ENCODE data around the gene NSUN3.
"Not testable (repeated sequence)": the region's sequence is repeated elsewhere in the genome, so short reads cannot be mapped to it uniquely, and the experiment has no call there.

The NSUN3 gene

DNA sequence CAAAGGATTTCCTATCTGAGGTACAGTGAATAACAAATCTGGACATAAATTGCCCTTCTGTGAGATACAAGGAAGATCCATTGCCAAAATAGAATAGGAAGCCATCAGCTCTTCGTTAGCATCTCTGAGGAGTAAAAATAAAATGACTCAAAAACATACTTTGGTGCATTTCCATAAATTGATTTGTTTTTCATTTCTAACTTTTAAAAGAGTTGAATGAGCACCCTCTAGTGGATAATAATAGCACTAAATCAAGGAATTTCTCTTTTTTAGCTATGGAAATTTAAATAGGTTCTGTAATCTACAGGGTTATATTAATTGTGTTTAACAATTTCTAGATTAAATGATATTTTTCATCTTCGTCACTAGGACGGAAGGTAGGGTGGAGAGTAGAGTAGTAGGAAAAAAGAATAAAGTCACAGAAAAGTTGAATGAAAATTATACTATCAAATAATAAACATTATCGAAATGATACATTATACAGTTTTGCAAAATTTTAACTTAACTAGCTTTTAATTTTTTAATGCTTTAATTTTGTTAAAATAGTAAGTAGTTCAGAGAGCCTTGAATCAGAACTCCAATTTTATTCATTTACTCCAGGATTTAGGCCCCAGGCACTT lies 6.4 kb downstream of the NSUN3 start:
- peak; percentile 15 for DNase-seq (ENCODE audit: low read depth, low spot score)

DNA sequence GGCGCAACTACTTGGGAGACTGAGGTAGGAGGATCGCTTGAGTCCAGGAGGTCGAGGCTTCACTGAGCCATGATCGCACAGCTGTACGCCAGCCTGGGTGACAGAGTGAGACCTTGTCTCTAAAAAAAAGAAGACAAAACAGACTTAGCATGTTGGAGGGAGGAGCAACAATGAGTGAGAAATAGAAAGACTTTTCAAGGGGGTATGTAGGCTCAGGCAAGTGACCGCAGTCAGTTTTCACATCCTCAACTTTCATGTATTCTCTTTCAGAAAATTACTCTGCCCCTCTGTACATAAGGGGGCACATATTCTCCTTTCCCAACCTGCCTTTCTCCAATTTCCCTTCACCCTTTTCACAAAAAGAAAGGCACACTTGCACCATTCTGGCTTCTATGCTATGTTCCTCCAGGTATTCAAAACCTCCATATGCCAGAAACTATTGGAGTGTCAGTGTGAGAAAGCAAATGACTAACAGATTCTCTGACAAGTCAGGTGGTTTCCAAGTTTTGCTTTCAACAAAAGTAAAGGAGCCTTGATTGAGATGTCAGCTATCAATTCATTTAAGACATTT lies 7.6 kb downstream of the NSUN3 start:
- DNase-seq (ENCODE audit: low read depth, low spot score): no peak

DNA sequence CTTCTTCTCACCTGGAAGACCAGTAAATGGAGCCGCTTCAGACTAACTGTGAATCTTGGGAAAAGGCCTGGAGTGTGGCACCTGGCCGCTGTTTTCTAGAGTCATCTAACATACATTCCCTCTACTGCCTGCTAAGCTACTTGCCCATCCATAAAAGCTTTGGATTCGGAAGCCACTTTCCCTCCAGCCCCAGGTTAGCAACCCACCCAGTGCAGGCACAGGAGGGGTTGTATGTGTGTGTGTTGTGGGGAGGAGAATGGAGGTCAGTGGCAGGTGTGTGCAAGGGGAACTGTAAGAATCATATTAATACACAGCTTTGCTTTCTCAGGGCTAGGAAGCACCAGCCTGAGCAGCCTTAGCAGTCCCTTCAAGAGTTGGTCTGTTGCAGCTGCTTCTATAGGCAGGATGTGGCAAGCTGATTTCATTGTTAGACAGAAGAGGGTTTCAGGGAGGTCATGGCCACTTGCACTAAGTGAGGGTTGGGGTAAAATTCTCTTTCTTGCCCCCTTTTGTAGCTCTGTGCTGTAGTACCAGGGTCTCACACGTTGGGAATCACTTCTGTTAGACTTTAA lies 8.9 kb downstream of the NSUN3 start:
- no peak for DNase-seq (ENCODE audit: low read depth, low spot score)

DNA sequence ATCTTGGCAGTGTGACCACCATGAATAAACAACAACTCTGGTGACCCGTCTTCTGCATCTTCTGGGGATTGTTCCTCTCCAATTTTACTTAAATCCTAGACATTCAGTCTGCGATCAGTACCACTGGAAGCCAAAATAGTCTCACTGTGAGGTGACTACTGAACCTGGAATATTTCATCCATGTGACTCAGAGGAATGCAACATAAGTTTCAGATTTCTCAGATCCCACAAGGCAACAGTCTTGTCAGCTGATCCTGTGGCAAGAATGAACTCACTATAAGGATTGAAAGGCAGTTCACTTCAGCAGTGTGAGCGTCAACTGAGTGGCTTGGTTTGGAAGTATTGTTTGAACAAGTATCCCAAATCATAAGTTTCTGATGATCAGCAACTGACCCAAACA lies 13.2 kb downstream of the NSUN3 start:
- DNase-seq (ENCODE audit: low read depth, low spot score): peak; percentile 64

DNA sequence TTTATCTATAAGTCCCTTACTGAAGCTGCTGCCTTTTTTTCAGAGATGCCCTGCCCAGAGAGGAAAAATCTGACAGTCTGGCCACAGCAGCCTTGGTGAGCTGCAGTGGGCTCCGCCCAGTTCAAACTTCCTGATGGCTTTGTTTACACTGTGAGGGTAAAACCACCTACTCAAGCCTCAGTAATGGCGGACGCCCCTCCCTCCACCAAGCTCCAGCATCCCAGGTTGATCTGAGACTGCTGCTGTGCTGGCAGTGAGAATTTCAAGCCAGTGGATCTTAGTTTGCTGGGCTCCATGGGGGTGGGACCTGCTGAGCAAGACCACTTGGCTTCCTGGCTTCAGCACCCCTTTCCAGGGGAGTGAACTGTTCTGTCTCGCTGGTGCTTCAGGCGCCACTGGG lies 17.7 kb downstream of the NSUN3 start:
- not testable (repeated sequence) for DNase-seq (ENCODE audit: low read depth, low spot score)

DNA sequence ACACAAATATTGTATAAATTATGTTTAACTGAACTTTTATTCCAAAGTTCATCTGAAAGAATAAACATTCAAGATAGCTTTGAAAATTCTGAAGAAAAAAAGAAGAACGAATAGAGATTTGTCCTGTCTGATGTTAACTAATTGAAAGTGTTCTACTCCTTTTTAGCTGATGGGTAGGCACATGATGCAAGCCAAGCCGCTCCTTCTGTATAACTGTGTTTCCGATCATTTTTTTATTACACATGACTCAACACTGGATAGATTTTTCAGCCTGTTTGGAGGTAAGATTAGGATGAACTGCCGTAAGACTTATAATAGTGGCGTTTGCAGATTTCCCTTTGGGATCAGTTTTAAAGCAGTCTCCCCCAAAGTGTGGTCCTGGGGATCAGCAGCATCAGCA lies 19.0 kb downstream of the NSUN3 start:
- no peak for DNase-seq (ENCODE audit: low read depth, low spot score)

DNA sequence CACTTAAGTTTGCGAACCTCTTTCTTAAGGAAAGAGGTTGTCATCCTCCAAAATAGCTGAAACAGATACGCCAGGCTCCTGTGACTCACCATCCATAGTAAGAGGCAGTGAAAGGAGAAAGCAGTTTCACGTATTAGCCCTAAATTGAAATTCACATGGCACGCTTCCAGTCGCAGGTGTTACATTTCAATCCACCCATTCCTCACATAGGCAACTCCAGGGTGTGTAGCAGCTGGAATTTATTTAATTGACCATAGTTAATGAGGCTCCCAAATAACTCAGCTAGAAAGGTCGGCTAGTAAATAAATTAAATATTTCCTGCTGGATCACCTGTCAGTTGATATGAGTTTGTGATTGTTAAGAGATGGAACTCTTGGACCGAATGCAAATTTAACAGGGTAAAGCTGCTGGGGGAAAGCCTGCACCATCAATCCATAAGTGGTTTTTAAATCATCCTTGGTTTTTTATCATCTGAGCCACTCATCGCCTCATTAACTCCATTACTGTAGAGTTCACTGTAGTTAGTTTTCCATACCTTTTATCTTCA lies 19.6 kb downstream of the NSUN3 start:
- DNase-seq (ENCODE audit: low read depth, low spot score): peak; percentile 28

DNA sequence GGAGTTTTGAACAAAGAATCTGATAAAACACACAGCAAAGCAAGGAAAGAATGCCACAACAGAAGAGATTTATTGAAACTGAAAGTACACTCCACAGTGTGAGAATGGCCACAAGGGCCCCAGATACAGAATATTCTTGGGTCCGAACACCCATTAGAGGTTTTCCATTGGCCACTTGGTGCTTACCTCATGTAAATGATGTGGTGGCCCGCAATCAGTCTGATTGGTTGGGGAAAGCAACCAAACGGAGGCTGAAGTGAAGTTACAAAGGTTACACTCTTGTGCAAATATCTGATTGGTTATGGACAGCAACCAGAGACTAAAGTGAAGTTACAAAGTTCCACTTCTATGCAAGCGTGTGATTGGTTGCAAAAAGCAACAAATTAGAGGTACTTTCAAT lies 20.4 kb downstream of the NSUN3 start:
- DNase-seq (ENCODE audit: low read depth, low spot score): no peak

DNA sequence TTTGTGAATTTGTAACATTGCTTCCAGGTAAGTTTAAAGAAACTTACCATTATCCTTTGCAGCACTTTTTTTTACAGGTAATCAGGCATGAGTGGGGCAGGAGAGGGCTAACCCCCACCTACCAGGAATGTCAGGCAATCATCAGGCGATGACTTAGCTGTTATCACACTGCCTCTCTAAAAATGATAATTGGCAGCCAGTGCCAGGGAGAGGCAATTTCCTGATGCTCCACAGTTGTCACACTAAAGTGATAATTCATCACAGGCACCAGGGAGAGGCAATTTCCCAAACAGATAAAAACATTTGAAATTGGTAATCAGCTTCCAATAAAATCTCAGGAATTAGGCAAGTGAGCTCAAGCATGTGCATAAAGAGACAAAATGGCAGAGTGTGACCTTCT lies 26.3 kb downstream of the NSUN3 start:
- no peak for DNase-seq (ENCODE audit: low read depth, low spot score)

DNA sequence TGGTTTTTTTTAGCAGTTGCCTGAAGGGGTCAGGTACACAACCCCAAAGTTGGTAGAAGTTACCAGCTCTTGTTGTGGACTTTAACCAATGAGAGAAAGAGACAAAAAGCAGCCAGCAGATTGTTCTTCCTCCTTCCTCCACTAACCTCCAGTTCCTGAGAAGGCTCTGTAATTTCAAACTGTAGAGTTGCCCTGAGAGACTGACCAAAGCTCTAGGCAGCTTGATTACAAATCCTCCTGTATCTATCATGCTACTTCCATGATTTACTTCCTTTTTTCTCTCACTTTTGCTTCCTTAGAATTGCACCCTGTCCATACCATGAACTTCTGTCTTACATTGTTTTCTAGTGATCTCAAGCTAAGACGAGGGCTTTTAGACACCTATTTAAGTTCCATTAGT lies 29.2 kb downstream of the NSUN3 start:
- no peak for DNase-seq (ENCODE audit: low read depth, low spot score)

DNA sequence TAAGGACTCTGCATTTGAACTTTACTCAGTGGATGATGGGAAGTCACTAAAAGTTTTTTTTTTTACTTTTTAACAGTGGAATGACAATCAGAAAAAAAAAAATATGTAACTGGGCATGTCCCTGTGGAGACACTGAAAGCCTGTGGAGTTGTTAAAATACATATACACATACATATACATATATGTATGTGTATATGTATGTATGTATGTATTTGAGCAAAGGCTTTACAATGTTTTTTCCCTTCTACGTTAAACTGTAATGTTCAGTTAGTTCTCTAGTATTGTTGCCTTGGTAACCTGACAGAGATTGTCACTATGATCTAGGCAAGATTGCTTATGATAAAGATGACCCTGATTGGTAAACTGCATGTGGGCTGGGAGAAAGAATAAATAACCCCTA lies 30.3 kb downstream of the NSUN3 start:
- no peak for DNase-seq (ENCODE audit: low read depth, low spot score)

DNA sequence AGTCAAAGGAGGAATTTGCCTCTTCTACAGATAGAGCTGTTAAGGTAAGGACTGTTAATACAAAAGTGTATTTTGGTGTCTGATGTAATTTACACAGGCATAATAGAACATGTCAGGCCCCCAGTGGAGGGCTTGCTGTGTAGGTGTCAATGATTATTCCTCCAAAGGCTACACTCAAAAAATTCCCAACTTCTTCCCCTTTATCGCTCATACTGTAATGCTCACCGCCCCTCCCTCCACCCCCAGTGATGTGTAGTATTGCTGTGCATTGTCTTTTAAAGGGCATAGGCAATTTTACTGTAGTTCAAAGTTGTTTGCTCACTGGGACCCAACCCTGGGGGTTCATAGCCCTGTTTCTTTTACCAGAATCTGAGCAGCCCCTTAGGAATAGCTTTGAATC lies 32.2 kb downstream of the NSUN3 start:
- no peak for DNase-seq (ENCODE audit: low read depth, low spot score)

DNA sequence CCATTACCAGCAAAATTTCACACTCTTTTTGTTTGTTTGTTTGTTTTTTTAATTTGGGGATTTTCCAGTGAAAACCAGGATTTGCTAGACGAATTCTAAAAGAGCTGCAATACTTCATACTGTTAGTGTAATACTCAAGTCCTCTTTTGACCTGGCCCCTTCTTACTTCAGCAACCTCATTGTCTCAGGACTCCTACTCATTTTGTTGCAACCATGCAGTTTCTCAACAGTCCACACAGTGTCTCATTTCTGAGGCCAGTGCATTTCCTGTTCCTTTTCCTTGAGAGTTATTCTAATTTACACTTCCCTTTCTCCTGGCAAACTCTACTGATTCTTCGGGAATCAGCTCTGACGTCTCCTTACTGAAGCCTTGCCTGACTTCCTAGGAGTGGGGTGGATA lies 35.6 kb downstream of the NSUN3 start:
- DNase-seq (ENCODE audit: low read depth, low spot score): no peak

DNA sequence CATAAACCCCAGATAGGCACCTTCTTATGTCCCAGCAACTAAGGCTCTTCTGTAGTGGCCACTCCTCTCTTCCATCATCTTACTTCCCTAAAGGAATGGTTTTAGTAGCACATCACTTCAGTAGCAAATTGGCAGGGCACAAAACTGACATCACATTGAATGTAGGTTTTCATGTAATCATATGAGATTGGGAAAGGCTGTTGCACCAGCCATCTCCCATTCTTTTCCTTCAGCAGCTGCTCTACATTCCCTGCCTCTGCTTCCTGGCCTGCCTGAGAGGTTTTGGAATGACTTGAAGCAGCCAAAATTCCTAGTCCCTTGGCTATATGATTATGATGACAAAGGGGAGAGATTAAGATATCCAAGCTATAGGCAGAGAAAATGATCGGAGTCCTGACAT lies 36.5 kb downstream of the NSUN3 start:
- no peak for DNase-seq (ENCODE audit: low read depth, low spot score)

DNA sequence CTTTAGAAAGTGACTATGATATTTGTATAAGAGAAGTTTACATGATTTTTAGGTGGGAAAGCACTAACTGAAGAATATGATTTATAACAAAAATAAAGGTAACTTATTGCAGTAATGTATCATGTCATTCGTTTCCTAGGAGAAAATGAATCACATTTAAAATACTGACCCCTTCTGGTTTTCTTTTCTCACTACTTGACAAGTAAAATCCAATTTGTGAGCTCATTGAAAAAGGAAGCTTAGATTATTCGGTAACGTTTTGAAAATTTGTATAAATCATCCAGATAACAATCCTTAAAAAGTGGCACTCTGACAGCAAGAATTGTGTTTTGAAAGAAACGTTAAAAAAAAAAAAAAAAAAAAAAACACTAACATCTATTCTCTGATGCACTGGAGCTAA lies 39.0 kb downstream of the NSUN3 start:
- DNase-seq (ENCODE audit: low read depth, low spot score): no peak

DNA sequence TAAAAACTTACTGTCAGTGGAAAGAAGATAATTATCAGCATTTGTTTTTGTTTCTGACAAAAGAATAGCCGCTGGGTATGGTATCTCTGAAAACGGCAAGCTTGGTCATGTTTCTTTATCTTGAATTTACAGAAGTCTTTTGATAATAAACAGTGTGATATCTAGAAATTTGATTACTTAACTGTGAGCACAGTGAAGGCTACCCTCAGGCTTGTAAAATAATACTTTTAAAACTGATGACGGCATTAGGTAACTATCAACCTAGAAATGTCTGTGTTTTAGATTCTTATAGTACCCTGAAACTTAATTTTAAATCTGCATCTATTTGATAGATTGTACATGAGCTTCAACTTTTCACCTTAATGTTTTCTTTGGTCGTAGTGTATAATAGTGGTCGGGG lies 43.4 kb downstream of the NSUN3 start:
- no peak for DNase-seq (ENCODE audit: low read depth, low spot score)

DNA sequence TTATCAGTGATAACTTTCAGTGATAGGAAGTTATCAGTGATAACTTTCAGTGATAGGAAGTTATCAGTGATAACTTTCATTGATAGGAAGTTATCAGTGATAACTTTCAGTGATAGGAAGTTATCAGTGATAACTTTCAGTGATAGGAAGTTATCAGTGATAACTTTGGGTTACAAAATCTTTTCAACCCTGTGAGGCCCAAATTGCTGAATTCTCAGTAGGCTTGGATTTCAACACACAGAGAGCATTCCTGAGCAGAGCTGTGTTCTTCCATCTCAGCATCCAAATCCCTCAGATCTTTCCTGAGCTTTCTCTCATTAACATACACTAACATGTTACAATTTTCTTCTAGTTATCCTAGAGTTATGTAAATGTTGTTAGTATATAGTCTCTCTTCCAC lies 47.4 kb downstream of the NSUN3 start:
- DNase-seq (ENCODE audit: low read depth, low spot score): not testable (repeated sequence)

DNA sequence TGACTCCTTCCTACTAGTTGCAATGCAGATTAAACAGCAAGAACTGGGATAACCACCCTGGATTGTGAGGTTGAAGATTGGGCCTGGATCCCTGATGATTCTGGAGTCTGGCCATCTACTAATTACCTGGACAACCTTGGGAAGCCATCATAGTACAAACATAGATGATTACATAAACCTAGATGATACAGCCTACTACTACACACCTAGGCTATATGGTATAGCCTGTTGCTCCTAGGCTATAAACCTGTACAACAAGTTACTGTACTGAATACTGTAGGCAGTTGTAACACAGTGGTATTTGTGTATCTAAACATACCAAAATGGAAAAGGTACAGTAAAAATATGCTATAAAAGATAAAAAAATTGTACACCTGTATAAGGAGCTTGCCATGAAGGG lies 48.0 kb downstream of the NSUN3 start:
- DNase-seq (ENCODE audit: low read depth, low spot score): no peak

DNA sequence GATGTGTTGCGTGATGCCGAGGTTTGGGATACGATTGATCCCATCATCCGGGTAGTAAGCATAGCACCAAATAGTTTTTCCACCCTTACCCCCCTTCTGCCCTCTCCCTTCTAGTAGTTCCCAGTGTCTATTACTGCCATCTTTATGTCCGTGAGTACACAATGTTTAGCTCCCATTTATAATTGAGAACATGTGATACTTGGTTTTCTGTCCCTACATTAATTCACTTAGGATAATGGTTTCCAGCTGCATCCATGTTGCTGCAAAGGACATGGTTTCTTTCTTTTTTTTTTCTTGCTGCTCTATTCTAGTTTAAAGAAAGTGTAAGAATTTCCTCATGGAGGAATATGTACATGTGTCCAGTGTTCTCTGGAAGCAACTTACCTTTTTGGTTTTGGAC lies 51.8 kb downstream of the NSUN3 start:
- DNase-seq (ENCODE audit: low read depth, low spot score): no peak

DNA sequence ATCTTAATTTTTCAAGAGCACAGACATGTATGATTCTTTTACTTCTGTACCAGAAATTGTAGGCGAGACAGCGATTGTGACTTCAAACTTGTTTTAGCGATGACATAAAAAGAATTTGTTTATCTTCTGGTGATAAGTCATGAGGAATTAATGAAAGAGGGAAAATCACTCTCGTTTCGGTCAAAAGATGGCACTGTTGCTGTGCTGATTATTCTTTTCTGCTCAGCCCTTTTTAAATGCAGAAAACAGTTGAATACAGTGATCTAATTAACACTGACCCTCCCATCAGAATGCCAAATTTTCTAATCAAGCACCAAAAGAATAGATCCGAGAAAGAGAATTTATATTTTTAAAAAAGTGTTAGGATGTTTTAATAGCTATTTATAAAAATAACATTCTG lies 52.6 kb downstream of the NSUN3 start:
- DNase-seq (ENCODE audit: low read depth, low spot score): peak; percentile 64

DNA sequence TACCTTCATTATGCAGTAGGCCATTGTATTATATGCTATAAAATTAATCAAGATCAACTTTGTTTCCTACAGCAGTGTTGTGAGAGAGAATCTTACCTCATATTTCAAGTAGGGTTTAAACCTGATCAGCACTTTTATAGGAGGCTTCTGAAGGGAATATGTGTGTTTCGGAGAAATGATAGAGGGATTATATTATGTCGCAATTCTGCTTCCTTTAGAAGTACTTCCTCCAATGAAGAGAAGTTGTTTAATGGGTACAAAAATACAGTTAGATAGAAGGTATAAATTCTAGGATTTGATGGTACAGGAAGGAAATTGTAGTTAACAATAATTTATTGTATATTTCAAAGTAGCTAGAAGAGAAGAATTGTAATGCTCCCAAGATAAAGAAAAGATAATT lies 54.9 kb downstream of the NSUN3 start:
- DNase-seq (ENCODE audit: low read depth, low spot score): no peak

DNA sequence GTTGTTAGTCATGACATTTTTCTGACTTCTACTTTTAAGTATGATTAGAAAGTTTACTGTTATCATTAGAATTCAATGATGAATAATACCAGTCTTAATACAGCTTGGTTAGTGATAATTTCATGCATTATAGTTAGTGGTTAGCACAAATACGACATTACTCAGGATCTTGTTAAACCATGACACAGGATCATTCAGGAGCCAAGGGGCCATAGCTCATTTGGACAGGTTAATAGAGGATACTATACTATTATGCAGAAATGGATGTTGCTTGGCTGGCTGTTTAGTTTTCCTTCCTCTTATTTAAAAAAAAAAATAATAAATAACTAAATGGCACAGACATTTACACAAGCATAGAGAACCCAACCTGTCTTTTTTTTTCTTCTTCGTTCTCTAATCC lies 55.5 kb downstream of the NSUN3 start:
- no peak for DNase-seq (ENCODE audit: low read depth, low spot score)

DNA sequence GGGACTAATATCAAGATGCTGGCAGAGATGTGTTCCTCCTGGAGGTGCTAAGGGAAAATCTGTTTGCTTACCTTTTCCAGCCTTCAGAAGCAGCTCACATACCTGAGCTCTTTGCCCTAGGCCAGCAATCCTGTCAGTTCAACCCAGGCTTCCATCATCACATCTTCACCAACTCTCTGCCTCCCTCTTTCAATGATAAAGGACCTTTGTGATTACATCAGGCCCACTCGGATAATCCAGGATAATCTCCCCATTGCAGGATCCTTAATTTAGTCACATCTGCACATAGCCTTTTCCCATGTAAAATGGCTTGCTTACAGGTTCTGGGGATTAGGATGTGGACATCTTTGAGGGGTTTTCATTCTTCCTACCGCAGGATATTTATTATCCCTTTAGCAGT lies 58.3 kb downstream of the NSUN3 start:
- no peak for DNase-seq (ENCODE audit: low read depth, low spot score)
